ENCODE data around the gene ANKLE1. TPM values are rescaled to one million over a fixed set of nuclear protein-coding genes. Genes with fewer than 3 reads are reported as not detected.
"Not testable (repeated sequence)": the region's sequence is repeated elsewhere in the genome, so short reads cannot be mapped to it uniquely, and the experiment has no call there.

The ANKLE1 gene
- total RNA-seq, 1 donor from 2014 or later, result 0.23 TPM

DNA sequence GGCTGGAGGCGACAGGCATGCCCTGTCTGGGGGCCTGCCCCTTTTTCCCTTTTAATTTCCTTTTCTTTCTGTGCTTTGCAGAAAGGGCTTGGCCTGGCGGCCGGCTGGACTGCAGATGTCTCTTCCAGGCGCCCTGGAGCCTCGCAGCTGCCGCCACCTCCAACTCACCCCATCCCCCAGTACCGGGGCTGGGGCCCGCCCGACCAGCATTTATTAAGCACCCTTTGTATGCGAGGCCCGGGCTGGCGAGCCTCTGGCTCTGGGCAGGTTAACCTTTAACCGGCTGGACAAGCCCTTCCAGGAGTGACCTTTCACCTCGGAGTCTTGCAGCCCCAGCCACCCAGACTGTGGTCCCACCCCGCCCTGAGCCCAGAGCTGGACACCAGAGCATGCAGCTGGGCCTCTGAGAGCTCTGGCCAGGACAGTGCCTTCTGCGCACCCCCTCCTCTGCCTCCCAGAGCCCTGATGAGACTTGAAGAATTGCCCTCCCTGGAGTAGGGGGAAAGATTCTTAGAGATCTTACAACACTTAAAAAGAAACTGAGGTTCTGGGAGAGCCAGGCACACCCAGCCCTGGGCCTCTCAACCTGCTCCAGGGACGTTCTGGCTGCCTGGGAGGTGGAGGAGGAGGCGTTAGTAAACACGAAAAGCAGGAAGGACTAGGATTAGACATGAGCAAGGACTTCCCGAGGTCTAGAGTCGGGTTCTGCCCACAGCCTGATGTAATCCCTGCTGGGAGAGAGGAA is 34.8 kb upstream of the ANKLE1 start:
- DNase-seq (ENCODE audit: low spot score), result no peak

DNA sequence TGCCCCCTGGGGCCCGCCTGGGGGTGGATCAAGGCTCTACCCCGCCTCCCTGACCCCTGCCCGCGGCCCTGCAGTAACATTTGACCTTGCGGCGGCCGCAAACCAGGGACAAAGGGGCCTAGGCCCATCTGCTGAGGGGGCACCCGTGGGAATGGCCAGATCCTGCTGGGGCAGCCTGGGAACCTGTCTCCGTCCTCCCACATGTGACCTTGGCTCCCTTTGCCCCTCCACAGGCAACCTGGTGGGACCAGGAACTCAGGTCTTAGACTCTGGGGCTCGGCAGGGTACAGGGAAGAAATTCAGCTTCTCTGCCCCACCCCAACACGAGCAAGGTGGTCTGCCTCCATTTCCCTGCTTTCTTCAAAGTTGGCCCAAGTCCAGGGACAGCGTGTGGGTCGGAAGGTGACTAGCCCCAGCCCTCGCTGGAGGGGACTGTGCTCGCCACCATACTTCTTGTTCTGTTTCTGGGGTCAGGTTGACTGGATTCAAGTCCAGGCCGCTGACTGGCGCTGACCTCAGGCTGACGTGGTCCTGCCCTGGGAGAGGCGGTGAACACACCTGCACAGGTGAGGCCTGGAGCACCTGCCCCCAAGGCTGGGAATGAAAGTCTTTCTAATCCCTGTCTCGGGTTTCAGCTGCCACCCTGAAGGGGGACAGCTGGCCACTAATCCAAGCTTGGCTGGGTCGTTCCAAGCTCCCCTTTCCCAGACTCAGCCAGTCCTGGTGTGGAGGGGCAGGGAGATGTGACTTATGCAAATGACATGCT is 33.5 kb upstream of the ANKLE1 start:
- no peak for DNase-seq (ENCODE audit: low spot score)

DNA sequence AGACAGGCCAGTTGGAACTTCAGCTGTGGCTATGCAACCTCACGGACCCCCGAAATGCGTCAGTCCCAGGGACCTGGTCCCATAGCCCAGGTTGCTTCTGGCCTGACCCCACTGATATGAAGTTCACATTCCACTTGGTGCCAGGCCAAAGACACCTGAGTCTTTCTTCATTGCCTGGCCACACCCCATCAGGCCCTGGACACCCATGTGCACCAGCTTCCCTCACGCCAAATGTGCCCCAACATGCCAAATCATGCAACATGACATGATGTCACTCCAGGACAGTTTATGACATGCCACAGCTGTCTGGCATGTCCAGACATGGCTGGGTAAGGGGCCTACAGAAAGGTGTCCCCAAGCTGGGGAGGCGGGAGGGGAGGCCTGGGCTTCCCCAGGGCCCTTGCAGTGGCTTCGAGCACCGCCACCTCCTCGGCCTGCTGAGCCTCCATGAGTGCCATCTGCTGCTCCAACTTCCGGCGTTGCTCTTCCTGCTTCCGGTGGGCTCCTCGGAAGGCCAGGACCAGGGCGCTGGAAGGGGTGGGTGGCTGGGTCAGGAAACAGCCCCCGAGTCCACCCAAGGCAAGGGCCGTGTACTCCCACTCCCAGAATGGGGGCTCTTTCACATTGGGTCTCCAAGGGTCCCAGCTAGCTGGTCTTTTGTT is 31.7 kb upstream of the ANKLE1 start:
- no peak for DNase-seq (ENCODE audit: low spot score)

DNA sequence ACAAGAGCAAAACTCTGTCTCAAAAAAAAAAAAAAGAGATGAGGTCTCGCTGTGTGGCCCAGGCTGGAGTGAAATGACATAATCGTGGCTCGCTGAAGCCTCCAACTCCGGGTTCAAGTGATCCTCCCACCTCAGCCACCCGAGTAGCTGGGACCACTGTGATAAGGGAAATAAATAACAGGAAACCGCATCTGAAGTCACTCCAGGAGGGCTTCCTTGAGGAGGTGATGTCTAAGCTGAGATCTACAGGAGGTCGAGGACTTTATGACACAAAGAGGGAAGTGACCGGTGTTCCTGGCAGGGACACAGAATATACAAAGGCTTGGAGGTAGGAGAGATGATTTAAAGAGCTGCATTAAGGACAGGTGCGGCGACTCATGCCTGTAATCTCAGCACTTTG is 27.1 kb upstream of the ANKLE1 start:
- no peak for DNase-seq (ENCODE audit: low spot score)

DNA sequence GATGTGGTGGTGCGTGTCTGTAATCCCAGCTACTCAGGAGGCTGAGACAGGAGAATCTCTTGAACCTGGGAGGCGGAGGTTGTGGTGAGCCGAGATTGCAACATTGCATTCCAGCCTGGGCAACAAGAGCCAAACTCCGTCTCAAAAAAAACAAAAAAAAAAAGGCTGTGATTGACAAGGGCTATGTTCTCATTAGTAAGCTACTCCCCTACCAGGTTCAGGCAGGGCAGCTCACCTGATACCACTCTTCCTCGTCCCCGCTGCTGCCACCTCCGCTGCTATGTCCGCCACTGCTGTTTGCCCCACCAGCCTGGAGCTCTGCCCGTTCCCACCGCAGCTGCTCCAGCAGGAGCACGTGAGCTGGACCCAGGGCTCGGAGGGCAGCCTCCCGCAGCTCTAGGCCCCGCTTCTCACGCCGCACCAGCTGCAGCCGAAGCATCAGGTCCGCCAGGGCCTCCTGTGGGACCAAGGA is 26.5 kb upstream of the ANKLE1 start:
- DNase-seq (ENCODE audit: low spot score), result no peak

DNA sequence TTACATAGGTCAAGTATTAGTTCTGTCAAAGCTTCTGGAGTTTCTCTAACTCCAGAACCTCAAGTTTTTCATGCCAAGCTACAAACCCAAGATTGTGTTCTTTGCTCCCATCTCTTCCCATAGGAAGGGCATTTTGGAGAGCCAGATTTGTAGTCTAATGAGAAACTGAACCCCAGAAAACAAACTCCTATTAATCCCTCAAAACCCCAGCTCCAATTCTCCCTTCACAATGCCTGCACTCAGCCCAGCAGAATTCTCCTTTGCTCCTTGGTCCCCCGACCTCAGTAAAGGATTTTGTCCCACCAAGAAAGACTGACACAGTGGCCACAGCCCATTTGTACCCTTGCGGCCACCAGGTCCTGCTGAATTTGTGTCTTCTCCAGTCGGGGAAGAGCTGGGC is 25.6 kb upstream of the ANKLE1 start:
- DNase-seq (ENCODE audit: low spot score), result no peak

DNA sequence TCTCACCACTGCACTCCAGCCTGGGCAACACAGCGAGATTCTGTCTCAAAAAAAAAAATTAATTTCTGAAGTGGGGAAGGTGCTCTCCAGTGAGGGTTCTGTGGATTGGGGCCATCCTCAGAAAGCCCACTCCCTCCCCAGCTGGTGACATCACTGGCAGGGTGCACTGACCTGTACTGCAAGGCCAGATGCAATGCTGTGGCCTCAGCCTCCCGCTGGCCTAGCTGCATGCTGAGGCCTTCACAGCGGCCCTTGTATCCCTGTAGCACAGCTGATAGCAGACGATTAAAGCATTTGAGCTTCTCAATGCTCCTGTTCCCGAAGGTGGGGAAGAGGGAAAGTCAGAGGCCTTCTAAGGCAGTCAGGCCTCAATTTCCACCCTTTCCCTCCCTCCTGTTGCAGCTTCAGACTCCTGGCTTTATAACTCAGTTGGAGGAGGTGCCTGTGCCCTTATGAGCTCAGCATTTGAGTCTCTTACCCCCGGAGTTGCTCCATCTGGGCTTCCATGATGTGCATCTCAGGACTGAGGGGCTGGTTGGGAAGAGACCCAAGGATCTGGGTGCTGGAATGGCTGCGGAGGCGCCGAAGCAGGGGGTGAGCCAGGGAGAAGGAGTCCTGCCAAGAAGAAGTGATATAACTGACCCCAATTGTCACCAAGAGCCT is 22.5 kb upstream of the ANKLE1 start:
- no peak for DNase-seq (ENCODE audit: low spot score)

DNA sequence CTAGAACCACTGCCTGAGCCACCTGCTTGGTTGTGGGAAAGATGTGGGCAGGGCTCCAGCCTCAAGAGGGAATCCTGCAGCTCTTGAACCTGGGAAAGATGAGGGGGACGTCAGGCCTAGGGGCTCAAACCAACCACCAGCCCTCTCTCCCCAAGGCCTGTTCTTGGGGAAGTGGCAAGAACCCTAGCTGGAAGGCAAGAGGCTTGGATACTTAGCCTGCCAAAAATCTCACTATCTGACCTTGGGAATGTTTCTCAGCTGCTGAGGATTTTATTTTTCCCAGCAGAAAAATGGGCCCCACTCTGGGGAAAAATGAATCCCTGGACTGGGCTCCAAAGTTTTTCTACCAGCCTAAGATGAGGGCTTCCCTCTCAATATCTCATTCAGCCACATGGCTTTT is 21.8 kb upstream of the ANKLE1 start:
- no peak for DNase-seq (ENCODE audit: low spot score)

- DNase-seq (ENCODE audit: low spot score), result peak; percentile 84
These were observed 20.8 kb upstream of the ANKLE1 start for GRCh38 chr19:17260842-17261325.

GRCh38 chr19:17262557-17262956 is 19.1 kb upstream of the ANKLE1 start:
- no peak for DNase-seq (ENCODE audit: low spot score)

- no peak for DNase-seq (ENCODE audit: low spot score)
These were observed 17.7 kb upstream of the ANKLE1 start for GRCh38 chr19:17263712-17264640.

DNA sequence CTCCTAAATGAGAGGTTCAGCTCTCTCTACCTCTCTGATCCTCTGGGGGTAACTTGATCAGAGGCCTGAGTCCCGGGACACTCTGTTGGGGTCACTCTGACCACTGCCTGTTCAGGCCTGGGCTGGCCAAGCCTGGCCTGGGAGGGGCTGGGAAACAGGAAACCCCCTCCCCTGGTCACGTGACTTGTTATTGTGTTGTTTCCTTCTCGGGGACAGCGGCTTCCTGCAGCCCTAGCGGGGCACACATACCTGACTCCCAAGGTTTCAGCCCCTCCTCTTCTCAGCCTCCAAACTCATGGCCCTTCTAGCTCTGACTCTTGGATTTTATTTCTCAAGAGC is 17.1 kb upstream of the ANKLE1 start, which contains the start of gene USHBP1:
USHBP1 (minus strand) TSS at position 105 of the 339 bp plus-strand sequence. CDS start 446 bp downstream, outside the sequence.
- no peak for DNase-seq (ENCODE audit: low spot score)

DNA sequence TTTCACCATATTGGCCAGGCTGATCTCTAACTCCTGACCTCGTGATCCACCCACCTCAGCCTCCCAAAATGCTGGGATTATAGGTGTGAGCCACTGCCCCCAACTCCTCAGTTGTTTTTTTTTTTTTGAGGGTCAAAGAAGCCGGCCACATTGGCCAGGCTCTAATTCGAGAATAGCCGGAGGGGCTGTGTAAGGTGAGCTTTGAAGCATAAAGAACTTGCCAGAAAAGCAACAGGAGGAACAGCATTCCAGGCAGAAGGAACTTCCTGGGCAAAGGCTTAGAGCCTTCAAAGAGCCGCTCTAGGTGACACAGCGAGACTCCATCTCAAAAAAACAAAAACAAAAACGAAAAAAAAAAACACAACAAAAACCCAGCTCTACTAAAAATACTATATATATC is 15.7 kb upstream of the ANKLE1 start:
- DNase-seq (ENCODE audit: low spot score), result no peak

DNA sequence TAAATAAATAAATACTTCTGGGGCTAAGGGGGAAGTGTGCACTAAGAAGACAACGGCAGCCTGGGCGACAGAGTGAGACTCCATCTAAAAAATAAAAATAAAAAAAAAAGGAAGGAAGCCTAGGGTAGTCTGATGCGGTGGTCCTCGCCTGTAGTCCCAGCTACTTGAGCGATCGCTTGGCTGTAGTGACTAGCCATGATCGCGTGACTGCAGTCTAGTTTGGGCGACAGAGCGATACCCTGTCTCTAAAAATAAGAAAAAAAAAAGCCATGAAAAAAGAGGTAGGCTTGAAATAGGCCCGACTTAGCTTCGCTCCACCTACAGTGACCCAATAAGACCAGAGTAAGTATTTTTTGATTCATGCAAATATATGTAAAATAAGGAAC is 15.1 kb upstream of the ANKLE1 start:
- DNase-seq (ENCODE audit: low spot score), result no peak

- DNase-seq (ENCODE audit: low spot score), result peak; percentile 97
These were observed 14.5 kb upstream of the ANKLE1 start, which contains the start of gene BABAM1 for GRCh38 chr19:17266975-17267788. Gene BABAM1, plus strand, starts transcription at chr19:17267443. Its CDS starts 1,364 bp downstream, at chr19:17268807.

GRCh38 chr19:17268754-17269153 is 12.9 kb upstream of the ANKLE1 start:
- no peak for DNase-seq (ENCODE audit: low spot score)

DNA sequence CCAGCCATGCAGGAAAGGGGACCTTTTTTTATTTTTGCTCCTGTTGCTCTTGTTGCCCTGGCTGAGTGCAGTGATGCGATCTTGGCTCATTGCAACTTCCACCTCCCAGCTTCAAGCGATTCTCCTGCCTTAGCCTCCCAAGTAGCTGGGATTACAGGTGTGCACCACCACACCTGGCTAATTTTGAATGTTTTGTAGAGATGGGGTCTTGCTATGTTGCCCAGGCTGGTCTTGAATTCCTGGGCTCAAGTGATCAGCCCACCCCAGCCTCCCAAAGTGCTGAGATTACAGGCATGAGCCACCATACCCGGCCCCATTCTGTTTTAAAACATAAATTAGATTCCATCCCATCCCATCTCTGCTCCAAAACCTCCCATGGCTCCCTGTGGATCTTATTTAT is 6.8 kb upstream of the ANKLE1 start:
- not testable (repeated sequence) for DNase-seq (ENCODE audit: low spot score)

GRCh38 chr19:17275441-17276175 is 6.1 kb upstream of the ANKLE1 start:
- DNase-seq (ENCODE audit: low spot score), result no peak

GRCh38 chr19:17279436-17279835 is 2.3 kb upstream of the ANKLE1 start:
- DNase-seq (ENCODE audit: low spot score), result no peak

Measured in ureter (tissue), 1 donor.